ENCODE measurements around the gene RAB4A.

Gene RAB4A, protein sequence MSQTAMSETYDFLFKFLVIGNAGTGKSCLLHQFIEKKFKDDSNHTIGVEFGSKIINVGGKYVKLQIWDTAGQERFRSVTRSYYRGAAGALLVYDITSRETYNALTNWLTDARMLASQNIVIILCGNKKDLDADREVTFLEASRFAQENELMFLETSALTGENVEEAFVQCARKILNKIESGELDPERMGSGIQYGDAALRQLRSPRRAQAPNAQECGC

DNA sequence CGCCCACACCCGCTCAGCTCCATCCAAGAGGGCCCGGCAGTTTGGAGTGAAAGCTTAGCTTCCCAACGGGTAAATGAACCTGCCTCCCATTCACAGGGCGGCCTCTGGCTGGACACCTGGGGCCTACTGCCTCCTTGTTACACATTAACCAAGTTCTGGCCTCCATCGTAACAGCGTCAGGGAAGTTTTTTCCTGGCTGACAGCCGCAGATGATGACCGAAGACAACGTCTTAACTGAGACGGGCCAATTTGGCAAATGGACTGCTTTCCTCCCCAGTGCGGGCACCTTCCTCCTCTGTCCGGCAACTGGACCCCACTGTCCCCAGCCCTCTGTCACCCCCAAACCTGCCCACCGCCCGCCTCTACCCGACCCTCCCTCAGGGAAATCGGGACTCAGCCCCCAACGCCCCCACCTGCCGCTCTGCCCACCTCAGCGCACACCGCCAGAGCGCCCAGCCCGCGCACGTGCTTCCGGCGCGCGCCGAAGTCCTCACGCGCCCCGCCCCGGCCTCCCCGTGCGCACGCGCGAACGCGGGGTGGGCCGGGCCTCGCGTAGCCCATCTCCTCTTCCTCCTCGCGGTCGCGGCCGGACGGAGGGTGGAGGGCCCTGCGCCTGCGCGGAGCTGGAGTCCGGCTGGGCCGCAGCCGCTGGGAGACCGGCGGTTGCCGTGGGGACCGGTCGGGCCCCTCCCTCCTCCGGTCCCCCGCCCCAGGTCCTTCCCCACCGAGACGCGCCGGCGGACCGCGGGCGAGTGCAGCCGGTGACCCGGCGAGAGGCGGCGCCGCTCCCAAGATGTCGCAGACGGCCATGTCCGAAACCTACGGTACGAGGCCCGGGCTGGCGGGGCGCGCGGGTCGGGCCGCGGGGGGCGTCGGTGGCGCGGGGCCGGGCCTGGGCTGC is at the start of gene RAB4A:
Gene RAB4A (plus strand): TSS at position 565 of the 901 bp plus-strand sequence. CDS start 229 bp downstream, at position 794.
- DNase-seq (ENCODE audit: low read depth in 2 of 2), result peak; percentile 71 to 73

DNA sequence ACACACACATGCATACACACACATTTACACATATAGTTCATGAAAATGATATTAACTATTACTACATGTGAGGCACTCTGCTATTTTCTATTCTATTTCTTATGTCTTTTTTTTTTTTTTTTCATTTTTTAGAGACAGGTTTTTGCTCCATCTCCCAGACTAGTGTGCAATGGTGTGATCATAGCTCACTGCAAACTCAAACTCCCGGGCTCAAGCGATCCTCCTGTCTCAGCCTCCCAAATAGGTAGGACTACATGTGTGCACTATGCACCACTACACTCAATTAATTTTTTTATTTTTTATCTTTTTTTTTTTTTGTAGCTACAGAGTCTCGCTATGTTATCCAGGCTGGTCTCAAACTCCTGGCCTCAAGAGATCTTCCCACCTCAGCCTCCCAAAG is 48.8 kb upstream of the RAB4A start:
- no peak for DNase-seq (ENCODE audit: low read depth in 2 of 2)

DNA sequence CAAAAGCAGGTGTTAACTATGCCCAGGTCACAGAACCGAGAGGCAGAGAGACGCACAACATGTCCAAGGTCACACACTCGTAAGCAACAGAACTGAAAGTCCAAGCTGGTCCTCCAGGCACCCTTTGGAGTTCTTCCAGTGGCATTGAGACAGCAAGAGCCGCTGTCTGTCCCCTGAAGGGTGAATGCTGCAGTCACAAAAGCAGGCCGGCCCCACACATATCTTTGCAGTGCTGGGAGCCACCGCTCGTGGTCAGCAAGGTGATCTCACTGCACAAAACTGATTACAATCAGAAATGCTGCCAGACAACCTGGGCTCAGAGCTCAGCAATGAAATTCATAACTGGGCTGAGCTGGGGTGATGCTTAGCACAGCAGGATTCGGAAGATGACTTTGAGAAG is 47.4 kb upstream of the RAB4A start:
- no peak for DNase-seq (ENCODE audit: low read depth in 2 of 2)

DNA sequence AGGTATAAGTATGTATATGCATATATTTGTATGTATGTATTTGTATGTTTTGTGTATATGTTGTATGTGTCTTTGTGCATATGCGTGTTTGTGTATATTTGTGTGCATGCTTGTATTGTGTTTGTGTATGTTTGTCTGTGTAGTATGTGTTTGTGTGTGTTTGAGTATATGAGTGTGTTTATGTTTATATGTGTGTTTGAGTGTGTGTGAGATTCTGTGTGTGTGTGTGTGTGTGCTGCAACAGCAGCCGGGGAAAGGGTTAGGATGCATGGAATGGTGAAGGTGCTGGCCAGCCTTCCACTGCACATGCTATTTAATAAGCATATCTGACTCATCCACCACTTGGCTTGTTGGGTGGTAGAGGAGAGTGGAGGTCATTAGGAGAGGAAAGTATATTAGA is 46.6 kb upstream of the RAB4A start:
- DNase-seq (ENCODE audit: low read depth in 2 of 2), result no peak

DNA sequence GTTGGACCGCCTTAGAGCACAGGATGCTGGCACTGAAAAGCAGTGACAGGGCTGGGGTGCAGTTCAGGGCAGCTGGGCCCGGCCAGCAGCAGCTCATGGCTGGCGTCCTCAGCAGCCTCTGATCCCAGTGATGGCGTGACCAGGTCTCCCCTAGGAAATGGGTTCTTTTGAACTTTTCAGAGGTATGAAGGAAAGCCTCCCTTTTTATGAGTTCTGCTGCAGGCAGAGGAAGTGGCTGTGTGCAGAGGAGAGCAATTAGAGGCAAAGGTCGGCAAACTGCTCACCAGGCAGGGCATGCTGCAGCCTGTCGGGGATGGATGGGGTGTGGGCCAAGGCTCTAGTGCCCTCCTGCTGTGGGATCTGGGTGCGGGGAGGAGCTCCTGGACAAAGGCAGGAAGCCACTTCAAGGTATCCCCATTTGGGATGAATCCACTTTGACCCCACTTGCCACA is 45.6 kb upstream of the RAB4A start:
- DNase-seq (ENCODE audit: low read depth in 2 of 2), result no peak

DNA sequence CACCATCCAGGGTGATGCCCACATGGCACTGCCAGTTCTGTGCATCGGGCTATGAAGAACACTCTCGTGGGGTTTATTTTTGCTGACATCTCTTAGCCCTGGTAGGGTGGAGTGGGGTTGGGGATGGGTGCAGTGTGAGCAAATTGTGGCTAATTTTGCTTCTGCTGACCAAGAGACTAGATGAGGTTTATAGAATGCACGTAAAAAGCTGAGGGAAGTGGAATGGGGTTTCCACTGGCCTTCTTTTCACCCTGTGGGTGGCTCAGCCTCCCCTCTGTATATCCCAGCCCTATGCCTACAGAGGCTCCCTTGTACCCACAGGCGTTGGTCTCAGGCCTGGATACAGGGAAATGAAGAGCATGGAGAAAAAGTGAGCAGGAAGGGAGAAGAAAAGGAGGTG is 44.1 kb upstream of the RAB4A start:
- DNase-seq (ENCODE audit: low read depth in 2 of 2), result no peak

DNA sequence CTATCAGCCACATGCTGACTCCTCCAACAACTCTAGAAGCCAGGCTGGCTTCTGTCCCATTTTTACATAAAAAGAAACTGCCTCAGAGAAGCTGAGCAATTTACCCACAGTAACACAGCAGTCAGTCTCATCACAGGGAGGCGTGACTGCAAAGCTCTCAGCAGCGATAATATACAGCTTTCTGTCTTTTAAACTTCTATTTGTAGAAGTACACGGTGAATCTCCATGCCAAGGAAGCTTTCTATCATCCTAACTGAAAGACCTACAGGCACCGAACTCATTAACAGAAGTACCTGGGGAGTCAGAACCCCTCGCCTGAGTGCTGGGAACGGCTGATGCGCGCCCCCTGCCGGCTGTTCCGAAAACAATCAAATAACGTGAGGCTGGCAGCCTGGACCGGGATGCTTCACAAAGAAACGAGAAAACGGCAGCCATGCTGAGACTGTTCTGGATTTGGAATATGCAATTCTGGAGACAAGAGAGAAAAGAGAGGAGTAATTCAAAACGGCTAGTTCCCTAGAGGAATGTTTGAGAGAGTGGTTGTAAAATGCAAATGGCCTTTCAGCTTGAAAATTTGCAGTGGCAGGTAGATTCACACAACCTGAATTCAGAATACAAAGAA is 43.5 kb upstream of the RAB4A start:
- DNase-seq (ENCODE audit: low read depth in 2 of 2), result peak in 1 of 2 experiments; percentile 25

DNA sequence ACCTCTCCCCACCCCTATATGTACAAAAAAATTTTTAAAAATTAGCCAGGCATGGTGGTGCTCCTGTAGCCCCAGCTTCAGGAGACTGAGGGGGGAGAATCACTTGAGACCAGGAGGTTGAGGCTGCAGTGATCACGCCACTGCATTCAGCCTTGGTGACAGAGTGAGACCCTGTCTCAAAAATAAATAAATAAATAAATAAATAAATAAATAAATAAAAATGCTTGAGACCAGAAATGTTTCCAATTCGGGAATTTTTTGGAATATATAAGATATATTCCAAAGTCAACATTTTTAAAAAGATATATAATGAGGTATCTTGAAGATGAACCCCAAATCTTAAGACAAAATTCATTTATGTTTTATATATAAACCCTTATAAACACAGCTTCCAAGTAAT is 42.4 kb upstream of the RAB4A start:
- DNase-seq (ENCODE audit: low read depth in 2 of 2), result no peak

DNA sequence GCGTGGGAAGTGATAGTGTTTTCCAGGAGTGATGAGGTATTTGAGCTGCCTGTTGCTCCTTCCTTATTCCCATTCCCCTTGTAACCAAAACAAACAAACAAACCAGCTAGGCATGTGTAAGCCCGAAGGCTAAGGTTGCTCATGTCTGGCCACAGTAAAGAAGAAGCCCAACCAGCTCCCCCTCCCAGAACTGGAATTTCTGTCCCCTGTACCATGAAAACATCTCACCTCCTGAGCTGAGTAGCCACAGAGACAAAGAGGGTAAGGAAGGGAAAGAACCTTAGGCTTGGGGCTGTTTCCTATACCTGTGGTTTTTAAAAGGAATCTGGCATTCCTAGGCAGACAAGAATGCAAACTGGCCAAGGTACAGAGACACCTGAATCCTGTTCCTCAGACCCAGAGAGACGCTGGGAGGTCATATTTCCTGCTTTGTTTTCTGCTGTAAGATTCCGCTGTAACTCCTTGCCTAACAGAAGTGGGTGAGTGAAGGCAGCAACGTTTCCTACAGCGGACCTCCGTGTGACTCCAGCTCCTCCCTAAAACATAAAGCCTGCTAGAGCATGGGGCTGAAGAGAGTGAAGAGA is 41.7 kb upstream of the RAB4A start:
- no peak for DNase-seq (ENCODE audit: low read depth in 2 of 2)

DNA sequence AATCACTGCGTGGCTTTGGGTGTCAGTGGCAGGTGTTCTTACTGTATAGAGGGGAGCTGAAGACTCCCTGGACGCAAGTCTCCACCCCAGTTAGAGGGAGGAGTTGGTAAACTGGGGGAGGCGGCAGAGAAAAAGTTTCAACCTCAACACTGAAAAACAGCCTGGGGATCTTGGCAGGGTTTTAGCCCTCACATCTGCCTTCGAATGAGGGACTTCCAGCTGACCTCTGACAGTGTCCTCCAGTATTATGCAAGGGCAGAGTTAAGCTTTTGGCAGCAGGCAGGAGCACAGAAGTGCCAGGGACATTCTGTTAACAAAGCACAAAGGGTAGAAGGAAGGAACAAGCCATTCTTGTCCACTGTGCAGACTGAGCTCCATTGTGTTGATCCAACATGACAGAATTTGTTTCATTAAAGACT is 41.2 kb upstream of the RAB4A start:
- no peak for DNase-seq (ENCODE audit: low read depth in 2 of 2)

DNA sequence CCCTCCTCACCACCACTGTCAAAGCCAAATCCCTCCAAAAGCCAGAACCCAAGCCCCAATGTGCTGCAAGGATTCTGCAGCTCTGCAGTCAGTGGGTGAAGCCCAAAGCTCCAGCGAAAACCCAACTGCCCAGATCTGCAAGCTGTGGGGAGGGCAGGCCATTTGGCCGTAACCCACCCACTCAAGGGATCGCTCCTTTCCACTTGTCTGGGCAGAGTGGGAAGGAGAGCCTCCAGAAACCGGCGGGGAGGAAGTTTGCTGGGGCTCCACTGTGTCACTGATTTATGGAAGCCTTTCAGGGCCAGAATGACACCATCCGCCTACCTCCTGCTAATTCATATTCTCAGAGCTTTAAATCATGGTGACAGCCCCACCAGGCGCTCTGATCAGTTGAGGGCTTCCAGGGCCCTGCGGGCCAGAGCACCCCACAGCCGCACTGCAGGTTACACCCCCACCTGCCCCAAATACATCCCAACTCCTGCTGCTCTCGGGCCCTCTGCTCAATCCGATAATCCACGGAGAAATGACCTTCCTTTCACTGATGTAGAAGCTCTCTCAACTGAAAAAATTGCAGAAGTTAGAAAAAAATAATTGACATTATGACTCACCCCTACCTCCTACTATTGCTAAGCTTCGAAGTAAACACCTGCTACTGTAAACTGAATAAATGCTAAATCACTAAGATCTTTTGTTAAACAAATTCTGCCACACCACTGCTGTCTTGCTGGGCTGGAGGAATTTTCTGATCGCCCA is 40.6 kb upstream of the RAB4A start:
- DNase-seq (ENCODE audit: low read depth in 2 of 2), result no peak

DNA sequence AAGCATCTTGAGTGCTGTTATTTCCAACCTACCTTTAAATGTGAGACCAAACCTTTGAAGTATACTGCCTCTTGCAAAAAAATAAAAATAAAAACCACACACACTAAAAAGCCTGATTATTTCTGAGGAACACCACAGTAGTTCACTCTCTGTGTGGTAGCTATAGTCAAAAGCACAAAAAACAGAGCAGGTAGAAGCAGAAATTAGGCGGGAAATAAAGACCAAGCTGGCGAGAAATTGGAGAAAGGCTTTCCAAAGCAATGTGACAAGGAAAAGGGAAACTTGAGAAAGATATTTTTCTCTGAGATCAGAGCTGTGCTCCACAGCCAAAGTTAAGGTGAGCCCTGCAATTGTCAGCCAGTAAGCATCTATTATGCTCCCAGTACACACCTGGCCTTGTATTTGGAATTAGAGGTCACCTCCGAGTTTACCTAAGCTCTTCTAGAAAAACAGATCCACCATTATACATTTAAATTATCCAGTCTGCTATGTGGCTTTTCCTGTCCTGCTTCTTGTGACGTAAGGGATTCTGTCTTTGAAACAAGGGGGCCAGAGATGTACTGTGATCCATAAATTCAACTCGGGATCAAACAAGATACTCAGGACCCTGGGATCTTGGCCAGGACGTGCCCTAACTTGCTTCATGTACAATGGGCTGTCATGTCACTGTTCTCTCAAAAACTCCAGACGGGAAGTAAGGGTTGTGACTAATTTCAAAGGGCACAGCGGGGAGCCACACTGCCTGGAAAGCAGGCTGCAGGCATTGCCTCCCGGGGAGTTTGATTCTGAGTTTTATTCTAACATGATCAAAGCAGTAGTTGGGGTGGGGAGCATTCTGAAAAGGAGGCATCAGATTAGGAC is 39.8 kb upstream of the RAB4A start:
- no peak for DNase-seq (ENCODE audit: low read depth in 2 of 2)

DNA sequence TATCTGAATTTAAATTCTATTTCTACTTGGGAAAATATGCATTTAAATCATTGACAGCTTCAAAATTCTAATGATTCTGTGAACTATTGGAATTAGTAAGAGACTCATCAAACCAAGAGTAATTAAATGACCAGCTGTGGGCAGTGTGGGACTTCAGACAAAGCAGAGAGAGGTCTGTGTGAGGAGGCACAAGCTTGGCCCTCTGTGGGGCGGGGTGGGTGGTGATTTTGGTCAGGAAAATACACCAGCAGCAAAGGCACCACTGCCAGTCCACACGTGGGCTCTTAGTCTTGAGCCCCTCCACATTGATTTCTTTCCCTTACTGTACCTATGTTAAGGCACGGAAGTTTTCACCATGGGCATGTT is 39.2 kb upstream of the RAB4A start:
- no peak for DNase-seq (ENCODE audit: low read depth in 2 of 2)

DNA sequence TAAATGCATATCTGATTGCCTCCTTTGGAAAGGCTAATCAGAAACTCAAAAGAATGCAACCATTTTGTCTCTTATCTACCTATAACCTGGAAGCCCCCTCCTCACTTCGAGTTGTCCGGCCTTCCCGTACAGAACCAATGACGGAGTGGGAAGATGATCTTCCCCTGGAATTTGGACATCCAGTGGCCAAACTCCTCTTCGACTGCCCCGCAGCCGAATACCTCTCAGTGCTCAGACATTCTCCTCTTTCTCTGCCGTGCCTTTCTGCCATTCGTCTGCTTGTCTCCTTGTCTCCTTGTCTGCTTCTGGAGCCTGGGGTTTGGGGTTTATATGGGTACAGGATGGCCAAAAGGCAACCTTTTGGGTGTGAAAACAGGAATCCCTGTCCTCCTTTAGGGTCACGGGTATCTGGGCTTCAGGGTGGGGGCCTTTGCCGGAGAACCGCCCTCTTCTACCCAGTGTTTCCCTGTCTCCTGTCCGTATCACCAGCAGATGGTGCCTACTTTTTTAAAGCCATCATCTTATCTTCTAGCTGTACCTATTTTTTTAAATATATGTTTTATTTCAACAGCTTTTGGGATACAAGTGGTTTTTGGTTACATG is 35.9 kb upstream of the RAB4A start:
- no peak for DNase-seq (ENCODE audit: low read depth in 2 of 2)

DNA sequence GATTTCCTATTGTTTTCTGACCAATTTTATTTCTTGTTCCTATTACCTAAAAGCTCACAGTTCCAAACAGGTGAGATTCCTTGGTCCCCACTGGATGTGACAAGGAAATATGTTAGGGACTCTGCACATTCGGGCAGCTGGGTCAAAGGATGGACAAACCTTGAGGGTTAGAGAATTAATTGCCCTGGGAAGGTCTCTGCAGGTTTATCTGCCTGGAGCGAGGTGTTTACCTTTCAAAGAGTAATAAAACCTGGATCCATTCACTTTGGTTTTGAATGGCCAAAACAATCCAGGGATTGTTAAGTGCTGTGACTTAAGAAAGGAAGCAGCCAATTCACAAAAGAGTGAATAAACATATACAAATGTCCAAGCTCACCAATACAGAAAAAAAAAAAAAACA is 33.6 kb upstream of the RAB4A start:
- no peak for DNase-seq (ENCODE audit: low read depth in 2 of 2)

DNA sequence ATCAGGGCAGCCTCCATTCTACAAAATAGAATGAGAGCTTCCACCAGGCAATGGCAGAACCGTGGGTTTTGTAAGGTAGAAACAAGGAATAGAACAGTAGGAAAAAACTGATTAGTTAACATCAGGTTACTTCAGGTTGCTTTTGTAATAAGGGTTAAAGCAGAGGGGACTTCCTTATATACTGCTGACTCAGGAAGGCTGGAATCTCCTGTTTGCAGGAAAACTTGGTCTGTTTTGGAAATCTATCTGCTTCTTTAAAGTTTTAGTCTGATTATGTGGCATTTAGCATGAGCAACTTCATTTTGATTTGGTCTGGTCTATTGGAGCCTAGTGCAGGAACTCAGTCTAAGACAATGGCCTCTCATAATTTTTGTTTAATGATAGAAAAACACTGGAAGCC is 32.7 kb upstream of the RAB4A start:
- no peak for DNase-seq (ENCODE audit: low read depth in 2 of 2)

DNA sequence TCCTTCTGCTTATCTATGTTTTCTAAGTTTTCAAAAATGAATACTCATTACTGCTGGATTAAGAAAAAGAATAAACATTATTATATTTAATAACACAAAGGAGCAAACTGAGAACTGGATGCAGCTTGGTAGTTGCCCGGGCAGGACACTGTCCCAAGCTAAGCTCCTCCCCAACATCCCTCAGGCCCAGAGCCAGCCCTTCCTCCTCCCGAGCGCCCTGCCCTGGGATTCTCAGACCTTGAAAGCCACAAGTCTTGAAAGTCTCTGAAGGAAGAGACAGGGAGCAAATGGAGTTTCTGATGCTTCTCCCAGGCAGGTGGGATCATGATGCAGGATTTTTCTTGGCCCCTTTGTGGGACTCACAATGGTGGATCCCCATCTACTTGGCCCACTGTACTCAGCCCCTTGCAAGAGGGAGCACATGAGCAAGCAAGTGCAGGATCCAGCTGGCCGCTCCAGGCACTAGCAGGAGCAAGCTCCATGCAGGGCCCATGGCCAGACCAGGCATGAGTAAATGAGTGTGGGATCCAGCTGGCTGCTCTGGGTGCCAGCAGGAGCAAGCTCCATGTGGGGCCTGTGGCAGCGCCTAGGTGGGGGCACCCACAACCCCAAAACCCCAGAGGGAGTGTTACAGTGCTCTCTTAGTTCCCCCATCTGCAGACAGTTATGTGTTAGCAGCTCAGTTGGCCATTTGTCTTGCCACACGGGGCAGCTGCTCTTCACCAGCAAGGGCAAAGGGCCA is 32.1 kb upstream of the RAB4A start:
- no peak for DNase-seq (ENCODE audit: low read depth in 2 of 2)

DNA sequence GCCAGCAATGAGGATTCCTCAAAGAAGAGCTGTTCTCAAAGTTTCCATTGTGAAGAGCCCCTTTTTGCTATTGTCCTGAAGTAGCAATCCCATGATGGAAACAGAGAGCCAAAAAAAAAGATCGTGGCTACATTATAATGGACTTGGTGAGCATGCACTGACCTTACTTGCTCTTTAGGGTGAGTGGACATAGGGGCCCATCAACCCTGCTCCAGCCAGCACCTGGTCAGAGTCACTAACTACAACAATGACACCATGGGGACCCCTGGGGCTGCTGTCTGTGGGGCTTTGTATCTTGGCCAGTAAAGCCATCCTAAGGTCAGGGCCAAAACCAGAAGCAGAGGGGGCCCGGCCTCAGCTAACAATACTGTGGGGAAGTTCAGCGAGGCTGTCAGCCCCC is 30.4 kb upstream of the RAB4A start:
- DNase-seq (ENCODE audit: low read depth in 2 of 2), result no peak

DNA sequence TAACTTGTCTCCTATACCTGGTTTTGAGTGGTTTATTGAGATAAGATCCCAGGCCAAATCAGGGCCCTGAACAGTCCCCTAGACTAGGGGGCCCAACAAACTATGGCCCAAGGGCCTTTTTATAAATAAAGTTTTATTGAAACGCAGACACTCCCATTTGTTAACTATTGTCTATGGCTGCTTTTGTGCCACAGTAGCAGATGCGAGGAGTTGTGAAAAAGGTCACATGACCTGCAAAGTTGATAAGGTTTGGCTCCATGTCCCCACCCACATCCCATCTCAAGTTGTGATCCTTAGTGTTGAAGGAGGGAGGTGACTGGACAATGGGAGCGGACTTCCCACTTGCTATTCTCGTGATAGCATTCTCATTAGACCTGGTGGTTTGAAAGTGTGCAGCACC is 29.5 kb upstream of the RAB4A start:
- DNase-seq (ENCODE audit: low read depth in 2 of 2), result no peak

DNA sequence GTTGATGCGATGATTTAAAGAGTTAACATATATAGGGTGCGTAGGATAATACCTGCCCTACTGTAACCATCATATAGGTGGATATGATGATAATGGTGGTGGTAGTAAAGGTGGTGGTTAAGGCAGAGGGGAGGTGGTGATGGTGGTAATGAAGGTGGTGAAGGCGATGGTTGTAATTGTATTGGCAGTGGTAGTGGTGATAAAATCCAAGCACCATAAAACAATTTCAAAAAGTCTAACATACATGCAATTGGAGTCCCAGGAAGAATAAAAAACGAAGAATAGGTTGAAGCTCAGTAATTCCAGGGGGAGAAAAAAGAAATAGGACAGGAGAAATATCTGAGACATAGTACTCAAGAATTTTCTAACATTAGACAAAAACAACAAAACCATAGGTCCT is 27.3 kb upstream of the RAB4A start:
- no peak for DNase-seq (ENCODE audit: low read depth in 2 of 2)

Measured in fibroblast of skin of left biceps (primary cell).